Measurements from ENCODE around the gene STRAP.

STRAP gene

GRCh38 chr12:15882118-15882971, at the start of gene STRAP:
TSS of gene STRAP (plus strand) at chr12:15882387. CDS start at chr12:15882708, 321 bp downstream.
- peak; percentile 96 for DNase-seq

- no peak for DNase-seq
Measured at GRCh38 chr12:15834575-15834974, 47.6 kb upstream of the STRAP start.

GRCh38 chr12:15837141-15837790, 44.9 kb upstream of the STRAP start:
- no peak for DNase-seq

GRCh38 chr12:15839041-15839440, 43.1 kb upstream of the STRAP start:
- no peak for DNase-seq

DNA sequence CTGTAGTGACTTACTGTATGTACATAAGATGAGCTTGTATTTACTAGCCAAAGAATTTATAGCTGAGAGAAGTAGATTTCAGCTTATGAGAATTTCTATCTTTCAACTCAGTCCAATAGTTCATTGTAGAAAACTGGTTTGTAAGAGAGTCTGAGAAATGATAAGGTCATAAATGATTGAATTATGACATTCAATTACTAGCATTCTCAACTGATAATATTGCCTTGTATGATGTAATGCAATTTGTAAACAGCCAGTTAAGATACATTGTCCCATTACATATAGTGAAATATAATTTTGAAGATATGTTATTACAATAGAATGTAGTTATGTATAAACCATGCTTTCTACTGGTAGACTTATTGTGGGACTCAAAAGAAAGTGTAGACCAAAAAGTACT, 42.5 kb upstream of the STRAP start:
- no peak for DNase-seq

DNA sequence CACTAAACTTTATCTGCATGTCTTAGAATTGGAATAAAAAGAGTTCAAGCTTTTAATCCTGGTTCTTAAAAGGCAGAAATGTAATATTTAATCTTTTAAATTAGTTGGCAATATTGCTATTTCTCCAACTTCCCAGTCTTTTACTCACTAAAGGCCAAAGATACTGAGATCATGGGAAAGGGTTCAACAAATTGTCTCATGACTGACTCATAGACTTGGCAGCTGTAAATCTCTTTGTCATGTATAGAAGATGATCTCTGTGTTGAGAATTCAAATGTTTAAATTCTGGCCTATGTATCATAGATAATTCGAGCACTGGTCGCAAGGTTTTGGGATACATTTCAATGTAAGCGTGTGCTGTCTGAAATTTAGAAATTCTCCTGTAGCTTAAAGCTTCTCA, 40.1 kb upstream of the STRAP start:
- no peak for DNase-seq

DNA sequence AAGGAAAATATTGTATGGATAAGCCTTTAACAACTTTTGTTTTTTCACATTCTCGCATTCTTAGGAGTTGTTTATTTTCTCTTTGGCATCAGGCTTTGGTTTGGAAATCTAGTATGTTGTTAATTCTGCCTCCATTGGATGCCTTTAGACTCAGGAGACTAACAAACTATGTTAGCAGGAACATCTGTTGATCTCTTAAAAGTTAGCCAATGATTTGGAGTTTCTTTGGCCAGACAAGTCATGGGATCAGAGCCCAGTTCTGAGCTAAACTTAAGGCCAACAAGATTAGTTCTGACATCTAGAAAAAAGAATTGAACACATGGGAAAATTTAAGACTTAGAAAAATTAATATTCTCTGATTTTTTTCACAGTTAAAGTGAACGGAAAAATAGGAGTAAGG, 35.3 kb upstream of the STRAP start:
- DNase-seq = no peak

DNA sequence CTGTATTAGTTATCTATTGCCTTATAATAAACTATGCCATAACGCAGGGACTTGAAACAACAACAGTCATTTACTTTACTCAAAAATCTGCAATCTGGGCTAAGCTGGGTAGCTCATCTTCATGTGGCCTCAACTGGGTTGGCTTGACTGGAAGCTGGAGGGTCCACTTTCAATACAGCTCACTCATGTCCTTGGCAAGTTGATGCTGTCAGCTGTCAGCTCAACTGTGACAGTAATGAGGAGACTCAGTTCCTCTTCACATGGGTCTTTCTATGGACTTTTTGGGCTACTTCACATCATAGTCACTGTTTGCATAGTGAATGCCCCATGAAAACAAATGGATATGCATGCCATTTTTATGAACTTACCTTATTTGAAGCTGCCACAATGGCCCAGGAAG, 33.6 kb upstream of the STRAP start:
- no peak for DNase-seq

DNA sequence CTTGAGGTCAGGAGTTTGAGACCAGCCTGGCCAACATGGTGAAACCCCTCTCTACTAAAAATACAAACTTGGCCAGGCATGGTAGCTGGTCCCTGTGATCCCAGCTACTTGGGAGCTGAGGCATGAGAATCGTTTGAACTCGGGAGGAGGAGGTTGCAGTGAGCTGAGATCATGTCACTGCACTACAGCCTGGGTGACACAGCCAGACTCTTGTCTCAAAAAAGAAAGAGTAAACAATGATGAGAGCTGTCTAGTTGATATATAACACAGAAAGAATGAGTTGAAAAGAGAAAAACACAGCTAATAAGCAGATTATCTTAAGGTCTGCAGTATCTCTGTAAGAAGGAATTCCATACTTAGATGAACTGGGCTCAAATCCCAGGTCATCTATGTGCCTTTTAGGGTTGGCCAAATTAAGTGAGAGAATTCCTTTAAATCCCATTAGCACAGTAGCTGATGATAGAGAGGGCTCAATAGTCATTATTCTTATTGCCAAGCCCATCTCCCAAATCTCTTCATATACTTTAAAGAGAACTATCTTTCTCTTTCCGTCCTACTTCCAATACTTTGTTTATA, 31.1 kb upstream of the STRAP start:
- no peak for DNase-seq

DNA sequence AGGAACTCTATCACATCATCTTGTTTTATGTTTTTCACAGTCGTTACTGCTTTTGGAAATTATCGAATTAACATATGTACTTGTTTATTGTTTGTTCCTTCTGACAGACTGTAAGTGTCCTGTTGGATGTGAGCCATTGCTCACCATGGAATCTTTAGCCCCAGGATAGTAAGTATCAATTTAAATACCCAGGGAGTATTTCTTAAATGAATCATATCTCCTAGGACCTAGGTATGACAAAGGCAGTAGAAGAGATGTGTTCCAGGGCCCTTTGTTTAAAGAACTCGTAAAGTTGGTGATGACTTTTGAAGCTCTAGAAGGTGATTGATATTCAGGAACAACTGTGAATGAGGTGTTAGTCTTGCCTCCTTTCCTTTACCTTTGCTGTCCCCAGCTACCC, 30.3 kb upstream of the STRAP start:
- DNase-seq = no peak

- DNase-seq = no peak
Measured at GRCh38 chr12:15852383-15852782, 29.8 kb upstream of the STRAP start.

- no peak for DNase-seq
Measured at GRCh38 chr12:15853877-15854276, 28.3 kb upstream of the STRAP start.

- DNase-seq = no peak
Measured at GRCh38 chr12:15854916-15855315, 27.3 kb upstream of the STRAP start.

GRCh38 chr12:15855646-15856045, 26.5 kb upstream of the STRAP start:
- DNase-seq = no peak

- DNase-seq = peak; percentile 68
Measured at GRCh38 chr12:15856097-15856982, 25.8 kb upstream of the STRAP start.

- no peak for DNase-seq
Measured at GRCh38 chr12:15858353-15858752, 23.8 kb upstream of the STRAP start.

DNA sequence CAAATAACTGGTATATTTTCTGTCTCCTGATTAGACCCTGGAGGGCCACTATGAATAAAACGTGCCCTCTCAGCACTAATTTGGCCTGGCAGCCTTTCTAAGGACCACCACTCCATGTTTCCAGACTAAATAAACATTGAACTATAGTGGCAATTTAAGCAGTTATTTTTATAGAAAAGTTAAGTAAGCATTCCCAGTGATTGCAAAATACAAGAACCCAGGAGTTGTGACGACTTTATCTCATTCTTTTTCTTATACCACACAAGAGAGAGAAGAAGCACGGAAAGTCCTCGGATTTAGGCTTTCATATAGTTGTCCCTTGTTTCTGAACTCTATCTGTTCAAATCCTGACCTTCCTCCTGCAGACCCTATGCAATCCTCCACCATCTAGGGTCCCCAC, 23.1 kb upstream of the STRAP start:
- DNase-seq = no peak

DNA sequence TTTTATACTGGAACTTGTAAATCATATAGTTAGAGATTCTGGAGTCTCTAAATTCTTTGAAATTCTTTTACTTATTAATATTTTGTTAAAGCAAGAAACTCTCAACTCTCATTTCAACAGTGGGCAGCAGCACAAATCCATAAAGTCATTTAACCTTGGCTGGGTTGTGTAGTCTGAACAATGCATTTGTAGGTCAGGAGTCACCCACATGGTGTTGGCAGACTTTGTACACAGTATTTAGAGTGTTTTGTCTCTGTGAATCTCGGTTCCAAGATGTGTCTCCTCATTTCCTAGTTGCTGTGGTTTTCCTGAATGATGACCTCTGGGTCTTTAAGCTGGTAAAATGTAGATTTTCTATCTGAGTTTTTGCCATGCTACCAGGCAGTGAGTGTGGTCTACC, 20.8 kb upstream of the STRAP start:
- no peak for DNase-seq

DNA sequence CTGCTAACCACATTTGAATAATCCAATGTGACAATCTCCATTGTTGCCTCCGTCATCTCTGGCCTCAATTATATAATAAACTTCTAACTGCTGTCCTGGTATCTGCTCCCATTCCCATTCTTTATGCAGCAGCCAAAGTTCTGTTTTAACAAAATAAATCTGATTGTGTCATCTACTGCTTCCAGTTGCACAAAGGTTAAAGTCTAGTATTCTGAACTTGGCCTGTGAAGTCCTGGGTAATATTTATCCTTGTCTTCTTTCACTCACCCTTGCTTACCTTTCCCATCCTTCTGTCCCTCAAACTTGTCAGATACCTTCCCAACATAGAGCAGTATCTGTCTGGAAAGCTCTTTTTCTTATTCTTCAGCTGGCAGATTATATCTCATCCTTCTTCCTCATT, 19.3 kb upstream of the STRAP start:
- DNase-seq = no peak

DNA sequence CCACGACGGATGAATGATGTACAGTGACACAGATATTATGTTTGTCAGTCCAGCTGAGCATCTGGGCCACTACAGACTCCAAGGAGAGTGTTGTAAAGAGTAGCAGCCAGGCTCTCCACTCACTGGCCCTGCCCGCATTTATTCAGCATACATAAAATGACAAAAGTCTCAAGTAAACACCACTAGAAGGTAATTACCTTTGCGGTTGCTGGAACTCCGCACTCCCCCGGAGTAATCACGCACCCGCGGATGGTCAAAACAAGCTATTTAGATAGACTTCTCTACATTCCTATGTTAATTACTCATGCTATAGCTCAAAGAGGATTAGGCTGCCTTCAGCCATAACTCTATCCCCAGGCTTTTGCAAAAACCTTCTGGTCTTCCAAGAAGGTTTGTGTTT, 18.8 kb upstream of the STRAP start:
- DNase-seq = no peak

DNA sequence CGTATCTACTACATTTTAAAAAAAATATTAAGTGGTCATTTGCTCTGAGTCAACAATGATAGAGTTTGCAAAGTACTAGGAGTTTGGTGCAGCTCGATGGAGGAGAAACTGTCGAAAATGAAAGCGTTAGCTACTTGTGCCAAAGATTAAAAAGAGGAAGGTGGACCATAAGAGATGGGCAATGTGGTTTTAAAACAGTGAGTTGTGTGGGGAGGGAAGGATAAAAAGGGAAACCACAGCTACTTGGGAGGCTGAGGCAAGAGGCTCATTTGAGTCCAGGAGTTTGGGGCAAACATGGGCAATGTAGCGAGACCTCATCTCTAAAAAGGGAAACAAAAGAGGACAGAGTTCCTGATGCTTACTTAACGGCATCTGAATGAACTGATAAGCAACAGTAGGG, 18.2 kb upstream of the STRAP start:
- DNase-seq = no peak

DNA sequence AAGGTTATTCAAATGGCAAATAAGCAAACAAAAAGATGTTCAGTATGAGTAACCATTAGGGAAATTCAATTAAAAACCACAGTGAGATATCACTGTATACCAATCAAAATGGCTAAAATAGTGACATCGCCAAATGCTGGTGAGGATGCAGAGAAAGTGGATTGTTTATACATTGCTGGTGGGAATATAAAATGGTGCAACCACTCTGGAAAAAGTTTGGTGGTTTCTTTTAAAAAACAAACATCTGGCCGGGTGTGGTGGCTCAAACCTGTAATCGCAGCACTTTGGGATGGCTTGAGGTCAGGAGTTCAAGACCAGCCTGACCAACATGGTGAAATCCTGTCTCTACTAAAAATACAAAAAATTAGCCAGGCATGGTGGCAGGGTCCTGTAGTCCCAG, 14.0 kb upstream of the STRAP start:
- DNase-seq = no peak

GRCh38 chr12:15873556-15873955, 8.6 kb upstream of the STRAP start:
- DNase-seq = no peak

All from CD4-positive, alpha-beta T cell treated with Interleukin-12 subunit alpha and Interleukin-12 subunit beta, for 1 hour (primary cell).